OCI-LY1 (cell line): ENCODE results near the gene FAM110A.

Experiments
- H2AFZ ChIP-seq: fragments of 200-600 bp; sonication (generic), shearing (Covaris generic); 2 replicates; pipeline ENCODE4 v1.6.0; 2014; ENCODE audit warnings: antibody characterized with exemption, mild to moderate bottlenecking, low read length
- H3F3A ChIP-seq: fragments of 200-600 bp; sonication (generic), shearing (Covaris generic); 2 replicates; pipeline ENCODE4 v1.6.0; 2014; ENCODE audit warnings: mild to moderate bottlenecking, antibody characterized with exemption, low read length, moderate library complexity; ENCODE audit not compliant: insufficient read depth
- H3K27ac ChIP-seq: fragments of 200-600 bp; sonication (generic); 2 replicates; pipeline ENCODE4 v1.5.1; 2014; ENCODE audit warnings: low read length, mixed run types, mild to moderate bottlenecking, low read depth; ENCODE audit not compliant: poor library complexity, severe bottlenecking
- H3K27me3 ChIP-seq: fragments of 200-600 bp; sonication (generic); 2 replicates; pipeline ENCODE4 v1.6.0; 2014; ENCODE audit warnings: antibody characterized with exemption, mild to moderate bottlenecking, low read length, moderate library complexity; ENCODE audit not compliant: insufficient read depth
- H3K36me3 ChIP-seq: fragments of 200-600 bp; sonication (generic); 2 replicates; pipeline ENCODE4 v1.6.1; 2014; ENCODE audit warnings: mild to moderate bottlenecking, antibody characterized with exemption, low read length, moderate library complexity, mixed read lengths; ENCODE audit not compliant: insufficient read depth
- H3K4me1 ChIP-seq: fragments of 200-600 bp; sonication (generic); 2 replicates; pipeline ENCODE4 v1.5.1; 2014; ENCODE audit warnings: mild to moderate bottlenecking, low read length, moderate library complexity; ENCODE audit not compliant: insufficient read depth, severe bottlenecking
- H3K4me2 ChIP-seq: fragments of 200-600 bp; sonication (generic), shearing (Covaris generic); 2 replicates; pipeline ENCODE4 v1.6.1; 2014; ENCODE audit warnings: low read length
- H3K4me3 ChIP-seq: fragments of 200-600 bp; sonication (generic); 2 replicates; pipeline ENCODE4 v1.5.1; 2014; ENCODE audit warnings: low read length, low read depth, mild to moderate bottlenecking, mixed read lengths; ENCODE audit not compliant: poor library complexity, severe bottlenecking
- H3K79me2 ChIP-seq: fragments of 200-600 bp; shearing (Covaris generic); 2 replicates; pipeline ENCODE4 v1.6.1; 2016; ENCODE audit warnings: mixed run types, low read length, mixed read lengths; ENCODE audit not compliant: insufficient read depth
- H3K9ac ChIP-seq: fragments of 200-600 bp; sonication (generic), shearing (Covaris generic); 2 replicates; pipeline ENCODE4 v1.6.1; 2014; ENCODE audit warnings: mild to moderate bottlenecking, low read length, mixed read lengths
- H3K9me2 ChIP-seq: fragments of 200-600 bp; sonication (generic), shearing (Covaris generic); 2 replicates; pipeline ENCODE4 v1.6.1; 2014; ENCODE audit warnings: low read depth, mild to moderate bottlenecking, low read length, mixed read lengths
- H3K9me3 ChIP-seq: fragments of 200-600 bp; shearing (Covaris generic); 2 replicates; pipeline ENCODE4 v1.6.1; 2014; ENCODE audit warnings: low read length, mixed read lengths
- H4K20me1 ChIP-seq: fragments of 200-600 bp; sonication (generic), shearing (Covaris generic); 2 replicates; pipeline ENCODE4 v1.6.0; 2016; ENCODE audit warnings: mild to moderate bottlenecking, low read length; ENCODE audit not compliant: insufficient read depth
- CTCF ChIP-seq: fragments of 200-600 bp; sonication (generic), shearing (Covaris generic); IDR thresholded peaks from 2 replicates; pipeline ENCODE4 v1.5.1; 2017; ENCODE audit warnings: mild to moderate bottlenecking, antibody characterized with exemption, low read length, moderate library complexity, mixed read lengths
- EZH2 ChIP-seq: fragments of 200-600 bp; sonication (generic), shearing (Covaris generic); IDR thresholded peaks from 2 replicates; pipeline ENCODE4 v1.8.0; 2017; ENCODE audit warnings: borderline replicate concordance, mixed run types, mild to moderate bottlenecking, antibody characterized with exemption, low read length, moderate library complexity, mixed read lengths

The FAM110A gene

GRCh38 chr20:887137-887536, 53.6 kb downstream of the FAM110A start:
- Histone ChIP-seq H3K9me2 (no peaks in the 10 kb centered on the region), H3F3A (no peaks in the 10 kb centered on the region), H3K4me1 (no peaks in the 10 kb centered on the region), H3K9me3 (no peaks in the 10 kb centered on the region), H3K27me3 (no peaks in the 10 kb centered on the region; the same call in 1 of the 2 replicates), H3K79me2 (no peaks in the 10 kb centered on the region), H3K9ac (no peak overlapping the region), H4K20me1 (no peaks in the 10 kb centered on the region), H3K27ac (no peak overlapping the region), H2AFZ (no peak overlapping the region), H3K4me3 (no peak overlapping the region), H3K4me2 (no peak overlapping the region), H3K36me3 (no peaks in the 10 kb centered on the region)
- no peak for TF ChIP-seq EZH2
- no peak for TF ChIP-seq CTCF

DNA sequence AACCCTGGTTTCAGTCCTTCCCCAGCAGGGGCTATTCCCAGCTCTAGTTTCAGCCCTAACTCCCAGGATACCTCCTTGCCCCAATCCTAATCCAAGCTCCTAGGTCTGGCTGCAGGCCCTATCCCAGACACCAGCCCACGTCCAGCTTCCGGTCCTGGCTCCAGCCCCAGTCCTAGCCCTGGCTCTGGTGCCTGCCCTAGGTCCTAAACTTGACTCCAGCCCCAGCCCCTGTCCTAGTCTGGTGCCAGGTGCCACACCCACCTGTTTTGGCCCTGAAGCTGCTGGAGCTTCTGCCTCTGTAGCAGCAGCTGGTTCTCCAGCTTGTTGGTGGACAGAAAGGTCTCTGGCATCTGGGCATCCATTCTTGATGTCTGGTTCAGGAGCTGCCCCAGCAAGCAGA, 54.5 kb downstream of the FAM110A start:
- Histone ChIP-seq H3K9ac (no peak overlapping the region), H3K4me3 (no peak overlapping the region), H3K9me2 (no peaks in the 10 kb centered on the region), H3K4me2 (no peak overlapping the region), H3F3A (no peaks in the 10 kb centered on the region), H3K27me3 (no peaks in the 10 kb centered on the region; the same call in 1 of the 2 replicates), H4K20me1 (no peaks in the 10 kb centered on the region), H3K9me3 (no peaks in the 10 kb centered on the region), H2AFZ (no peak overlapping the region), H3K36me3 (no peaks in the 10 kb centered on the region), H3K79me2 (no peaks in the 10 kb centered on the region), H3K27ac (no peak overlapping the region), H3K4me1 (no peaks in the 10 kb centered on the region)
- TF ChIP-seq CTCF = no peak
- no peak for TF ChIP-seq EZH2

GRCh38 chr20:889106-889505, 55.6 kb downstream of the FAM110A start:
- Histone ChIP-seq H3K4me1 (no peaks in the 10 kb centered on the region), H4K20me1 (no peaks in the 10 kb centered on the region), H3K9ac (no peak overlapping the region)

More at GRCh38 chr20:889106-889505, 55.6 kb downstream of the FAM110A start:
- H3K4me3 ChIP-seq = no peak overlapping the region
- H3K27ac ChIP-seq = no peak overlapping the region
- no peak for TF ChIP-seq EZH2
- no peak for TF ChIP-seq CTCF
- H3K4me2 ChIP-seq = no peak overlapping the region
- H3K36me3 ChIP-seq = no peaks in the 10 kb centered on the region
- H2AFZ ChIP-seq = no peak overlapping the region
- H3K9me2 ChIP-seq = no peaks in the 10 kb centered on the region
- H3F3A ChIP-seq = no peaks in the 10 kb centered on the region
- no peaks in the 10 kb centered on the region for H3K9me3 ChIP-seq
- no peaks in the 10 kb centered on the region for H3K79me2 ChIP-seq
- no peaks in the 10 kb centered on the region; the same call in 1 of the 2 replicates for H3K27me3 ChIP-seq
